Measurements from ENCODE around the gene AKIRIN2.

GRCh38 chr6:87697581-87698546, 4.2 kb downstream of the AKIRIN2 start:
- TF ChIP-seq CTCF (IDR thresholded peaks at IDR 0.05) (no peak), POLR2A (IDR thresholded peaks at IDR 0.05) (no peak)
